Common myeloid progenitor, CD34-positive (primary cell): ENCODE data around the gene NKIRAS2.

Source experiments
- CTCF ChIA-PET: fragments of 350-600 bp; sonication (Branson Sonifier 250); formaldehyde crosslinking; loops from one replicate; lab custom pipeline; 2021; ENCODE audit warnings: antibody characterized with exemption; lab: Charles Lee
- POLR2A ChIA-PET: fragments of 350-600 bp; sonication (Branson Sonifier 250); formaldehyde crosslinking; loops from one replicate; lab custom pipeline; 2021; ENCODE audit warnings: antibody characterized with exemption; lab: Charles Lee
- DNase-seq, 3 donors: peaks; one replicate each; pipeline versions ENCODE4 v3.0.0 to v3.0.0-alpha.2; 2013
- H3K27ac ChIP-seq, 2 experiments: 1 replicate in 1 of 2; 2 replicates in 1 of 2; pipeline ENCODE4 v1.7.0; 2013; ENCODE audit warnings: inconsistent platforms in 2 of 2, low read length in 2 of 2, mild to moderate bottlenecking in 2 of 2, low read depth in 1 of 2, moderate library complexity in 1 of 2; ENCODE audit not compliant: severe bottlenecking in 2 of 2, insufficient read depth in 1 of 2, poor library complexity in 1 of 2
- H3K27me3 ChIP-seq, 5 experiments: replicated peaks in 2 of 5; 1 replicate in 3 of 5; 2 replicates in 2 of 5; pipeline versions ENCODE4 v1.6.1 to v1.7.0; 2013; ENCODE audit warnings: low read length in 4 of 5, mild to moderate bottlenecking in 2 of 5, moderate library complexity in 2 of 5, inconsistent platforms in 1 of 5; ENCODE audit not compliant: insufficient read depth in 5 of 5, control insufficient read depth in 4 of 5
- H3K36me3 ChIP-seq, 4 experiments: 1 replicate in 2 of 4; 2 replicates in 2 of 4; pipeline versions ENCODE4 v1.6.1 to v1.7.0; 2013; ENCODE audit warnings: low read length in 3 of 4, control low read depth in 1 of 4, mild to moderate bottlenecking in 1 of 4; ENCODE audit not compliant: control insufficient read depth in 4 of 4, insufficient read depth in 4 of 4
- H3K4me1 ChIP-seq, 4 experiments: 1 replicate in 3 of 4; 2 replicates in 1 of 4; pipeline versions ENCODE4 v1.6.1 to v1.7.1; 2013; ENCODE audit warnings: low read length in 3 of 4, mild to moderate bottlenecking in 3 of 4, control low read depth in 1 of 4, inconsistent platforms in 1 of 4, moderate library complexity in 1 of 4; ENCODE audit not compliant: control insufficient read depth in 4 of 4, insufficient read depth in 4 of 4; ENCODE audit errors: control extremely low read depth in 1 of 4
- H3K4me3 ChIP-seq, 7 experiments: 1 replicate in 4 of 7; 2 replicates in 3 of 7; pipeline versions ENCODE4 v1.5.1 to v1.7.0; 2013; ENCODE audit warnings: mild to moderate bottlenecking in 7 of 7, low read length in 6 of 7, moderate library complexity in 6 of 7, inconsistent platforms in 2 of 7, low read depth in 2 of 7, control low read depth in 1 of 7; ENCODE audit not compliant: insufficient read depth in 4 of 7, control insufficient read depth in 1 of 7; ENCODE audit errors: extremely low read depth in 1 of 7
- H3K9me3 ChIP-seq, 5 experiments: 1 replicate in 4 of 5; 2 replicates in 1 of 5; pipeline versions ENCODE4 v1.6.1 to v1.7.1; 2013; ENCODE audit warnings: low read length in 4 of 5, mild to moderate bottlenecking in 2 of 5, inconsistent platforms in 1 of 5, low read depth in 1 of 5, moderate library complexity in 1 of 5; ENCODE audit not compliant: control insufficient read depth in 4 of 5, insufficient read depth in 2 of 5; ENCODE audit errors: control extremely low read depth in 1 of 5
- WGBS: methylation state at CpG from one replicate; pipeline ENCODE4 v1.1.5; 2013; ENCODE audit not compliant: insufficient coverage; 5-methylcytosine and 5-hydroxymethylcytosine counted together

The NKIRAS2 gene

DNA sequence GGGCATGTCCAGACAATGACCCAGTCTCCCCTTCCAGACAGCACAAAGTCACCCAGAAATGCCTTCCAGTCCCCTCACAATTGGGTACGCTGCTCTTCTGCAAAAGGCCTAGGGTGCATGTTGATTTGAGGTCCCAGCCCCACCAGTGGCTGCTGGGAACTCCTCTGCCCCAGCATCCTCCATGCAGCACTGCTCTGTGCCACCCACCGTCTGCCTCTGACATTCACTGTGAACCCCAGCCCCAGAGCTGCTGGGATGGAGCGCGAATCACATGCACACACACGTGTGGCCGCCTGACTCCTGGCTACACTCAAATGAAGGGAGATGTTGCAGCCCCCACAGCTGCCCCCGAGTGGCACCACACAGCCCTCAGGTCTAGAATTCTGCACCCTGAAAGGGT, 31.8 kb downstream of the NKIRAS2 start:
- H3K4me1 ChIP-seq: peaks cover 0 to 19% (median 7%) of the 10 kb centered on the region in 4 experiments
- WGBS: 99% methylated on average over 7 of the region's 7 CpGs
- no peaks in the 10 kb centered on the region for H3K36me3 ChIP-seq
- ChIA-PET POLR2A (no interaction called here), CTCF (interaction anchor here (0.8 to 1.9 kb wide), 10 partner anchors 8 to 82 kb away, joined by 3 to 17 read pairs (median 4); no protein-coding TSS in a partner anchor)
- H3K4me3 ChIP-seq: no peak overlapping the region
- no peak overlapping the region for H3K27ac ChIP-seq
- H3K9me3 ChIP-seq: no peaks in the 10 kb centered on the region
- DNase-seq: no peak
- peaks cover 0 to 3% (median 0%) of the 10 kb centered on the region in 5 experiments for H3K27me3 ChIP-seq

DNA sequence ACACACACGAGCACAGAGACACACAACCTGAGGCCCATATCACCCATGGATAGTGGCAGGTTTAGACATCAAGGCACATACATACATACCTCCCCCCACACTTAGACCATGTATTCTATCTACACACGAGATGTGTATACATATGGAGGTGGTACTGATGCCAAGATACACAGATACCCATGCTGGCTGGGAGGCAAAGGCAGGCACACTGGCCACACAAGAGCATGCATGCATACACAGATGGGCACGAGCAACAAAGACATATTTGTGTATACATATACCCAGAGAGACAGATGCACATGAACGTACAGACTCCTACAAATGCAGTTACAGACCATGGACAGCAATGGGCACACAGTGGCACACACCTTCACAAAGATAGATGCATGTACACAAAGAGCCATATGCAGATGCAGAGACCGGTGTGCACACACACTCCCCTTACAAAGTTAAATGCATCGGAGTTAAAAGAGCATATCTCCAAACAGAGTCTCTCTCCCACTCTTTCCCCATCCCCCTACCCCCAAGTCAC, 32.5 kb downstream of the NKIRAS2 start:
- H3K4me1 ChIP-seq: peaks cover 0 to 19% (median 7%) of the 10 kb centered on the region in 4 experiments
- ChIA-PET CTCF (interaction anchor here (1.6 to 1.9 kb wide), 3 partner anchors 14 to 65 kb away, joined by 5 to 17 read pairs (median 8); no protein-coding TSS in a partner anchor), POLR2A (no interaction called here)
- WGBS: 96% methylated on average over 3 of the region's 6 CpGs
- no peaks in the 10 kb centered on the region for H3K36me3 ChIP-seq
- no peak overlapping the region for H3K4me3 ChIP-seq
- no peak overlapping the region for H3K27ac ChIP-seq
- H3K9me3 ChIP-seq: no peaks in the 10 kb centered on the region
- peaks cover 0 to 3% (median 0%) of the 10 kb centered on the region in 5 experiments for H3K27me3 ChIP-seq
- no peak for DNase-seq

DNA sequence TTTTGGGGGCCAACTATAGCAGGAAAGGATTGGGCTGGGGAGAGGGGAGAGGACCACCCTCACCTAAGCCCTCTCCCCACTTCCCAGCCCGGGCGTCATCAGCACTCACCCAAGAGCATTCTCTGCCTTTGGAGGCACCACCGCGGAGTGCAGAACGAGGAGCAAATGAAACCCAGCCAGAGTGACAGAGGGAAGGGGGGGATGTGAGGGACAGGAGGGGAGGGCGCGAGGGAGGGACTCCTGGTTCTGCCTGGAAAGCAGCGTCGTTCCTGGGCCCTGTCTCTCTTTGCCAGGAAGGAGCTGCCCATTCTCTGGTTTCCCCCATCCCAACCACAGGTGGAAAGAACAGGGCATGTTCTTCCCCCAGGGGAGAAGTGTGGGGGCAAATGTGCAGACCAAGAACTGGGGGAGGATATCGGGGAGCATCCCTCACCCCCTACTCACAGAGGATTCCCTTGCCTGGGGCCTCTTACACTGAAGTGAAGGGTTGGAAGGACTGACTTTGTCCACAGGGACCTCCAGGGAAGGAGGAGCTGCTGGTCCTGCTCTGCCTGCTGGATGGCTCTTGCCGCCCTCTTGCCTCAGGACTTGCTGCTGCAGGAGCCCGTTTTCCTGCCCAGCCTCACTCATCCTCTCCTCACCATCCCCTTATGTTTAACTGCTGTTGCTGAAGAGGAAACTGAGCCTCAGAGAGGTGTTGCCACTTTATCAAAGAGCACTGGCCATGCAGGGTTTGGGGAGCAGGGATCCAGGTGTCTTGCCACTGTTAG, 34.0 kb downstream of the NKIRAS2 start:
- H3K27me3 ChIP-seq: peaks cover 0 to 3% (median 0%) of the 10 kb centered on the region in 5 experiments
- ChIA-PET CTCF (interaction anchor here (0.6 to 4.1 kb wide), 6 partner anchors 8 to 84 kb away, joined by 3 to 19 read pairs (median 3); partner anchors contain the start of genes DNAJC7 and KAT2A), POLR2A (interaction anchor here (0.6 to 1.4 kb wide), 2 partner anchors 11 to 36 kb away, joined by 3 read pairs; no protein-coding TSS in a partner anchor)
- DNase-seq: no peak
- H3K9me3 ChIP-seq: no peaks in the 10 kb centered on the region
- no peak overlapping the region for H3K4me3 ChIP-seq
- no peak overlapping the region for H3K27ac ChIP-seq
- peaks cover 0 to 19% (median 7%) of the 10 kb centered on the region in 4 experiments for H3K4me1 ChIP-seq
- WGBS: 64% methylated on average over 6 of the region's 12 CpGs
- H3K36me3 ChIP-seq: no peaks in the 10 kb centered on the region

DNA sequence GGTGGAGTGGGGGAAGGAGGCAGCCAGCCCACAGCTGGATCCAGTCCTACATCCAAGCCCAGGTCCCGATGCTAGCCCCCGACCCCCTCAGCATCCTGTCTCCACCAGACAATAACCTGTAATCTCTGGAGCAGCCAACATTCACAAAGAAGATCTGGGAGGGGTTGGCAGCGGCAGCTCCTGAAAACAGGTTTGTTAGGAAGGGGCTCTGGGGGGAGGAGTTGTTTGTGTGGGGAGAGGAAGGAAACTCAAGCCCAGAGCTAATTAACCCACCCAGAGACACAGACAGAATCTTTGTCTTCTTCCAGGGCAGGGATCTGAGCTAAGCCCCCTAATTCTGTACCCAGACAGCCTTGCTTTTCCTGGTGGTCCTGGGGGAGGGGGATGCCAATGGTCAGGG, 35.1 kb downstream of the NKIRAS2 start:
- POLR2A ChIA-PET: interaction anchor here (1.4 kb wide), 1 partner anchor 10 kb away, joined by 3 read pairs; no protein-coding TSS in a partner anchor

DNA sequence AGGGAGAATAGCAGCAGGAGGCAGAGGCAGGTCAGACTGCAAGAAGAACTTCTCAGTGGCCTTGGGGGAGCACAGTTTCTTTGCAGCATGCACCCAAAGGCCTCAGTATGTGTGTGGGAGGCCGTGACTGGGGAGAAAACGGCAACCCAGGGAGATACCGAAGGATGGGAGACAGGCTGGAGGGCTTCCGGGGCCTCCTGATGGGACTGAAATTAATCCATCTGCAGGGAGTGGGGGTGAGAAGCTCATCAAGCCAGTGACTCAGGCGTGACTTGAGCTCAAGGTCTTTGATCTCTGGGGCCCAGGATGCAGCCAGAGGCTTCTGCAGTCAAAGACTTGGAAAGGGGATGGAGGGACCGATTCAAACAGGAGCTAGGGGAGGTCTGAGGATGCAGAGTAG, 35.6 kb downstream of the NKIRAS2 start:
- no peak for DNase-seq
- no peak overlapping the region for H3K27ac ChIP-seq
- 94% methylated on average over 6 of the region's 6 CpGs for WGBS
- H3K27me3 ChIP-seq: no peaks in the 10 kb centered on the region
- no peaks in the 10 kb centered on the region for H3K36me3 ChIP-seq
- H3K4me1 ChIP-seq: peaks cover 0 to 12% (median 9%) of the 10 kb centered on the region in 4 experiments
- no peak overlapping the region for H3K4me3 ChIP-seq
- CTCF ChIA-PET: interaction anchor here (0.8 to 4.1 kb wide), 9 partner anchors 10 to 64 kb away, joined by 3 to 19 read pairs (median 5); partner anchors contain the start of gene DNAJC7
- no peaks in the 10 kb centered on the region for H3K9me3 ChIP-seq
- POLR2A ChIA-PET: interaction anchor here (0.6 to 1.4 kb wide), 3 partner anchors 9 to 768 kb away, joined by 3 to 4 read pairs (median 3); partner anchors contain the start of gene BECN1

More for the DNA sequence above, 35.1 kb downstream of the NKIRAS2 start:
- Histone ChIP-seq H3K4me3 (no peak overlapping the region), H3K9me3 (no peaks in the 10 kb centered on the region), H3K36me3 (no peaks in the 10 kb centered on the region), H3K27me3 (no peaks in the 10 kb centered on the region), H3K27ac (no peak overlapping the region), H3K4me1 (peaks cover 0 to 12% (median 6%) of the 10 kb centered on the region in 4 experiments)
- no peak for DNase-seq
- CTCF ChIA-PET: interaction anchor here (0.7 to 4.1 kb wide), 8 partner anchors 10 to 66 kb away, joined by 3 to 19 read pairs (median 5); partner anchors contain the start of genes DNAJC7 and KAT2A
- no CpG with 5 or more reads among the region's 3 CpGs for WGBS

DNA sequence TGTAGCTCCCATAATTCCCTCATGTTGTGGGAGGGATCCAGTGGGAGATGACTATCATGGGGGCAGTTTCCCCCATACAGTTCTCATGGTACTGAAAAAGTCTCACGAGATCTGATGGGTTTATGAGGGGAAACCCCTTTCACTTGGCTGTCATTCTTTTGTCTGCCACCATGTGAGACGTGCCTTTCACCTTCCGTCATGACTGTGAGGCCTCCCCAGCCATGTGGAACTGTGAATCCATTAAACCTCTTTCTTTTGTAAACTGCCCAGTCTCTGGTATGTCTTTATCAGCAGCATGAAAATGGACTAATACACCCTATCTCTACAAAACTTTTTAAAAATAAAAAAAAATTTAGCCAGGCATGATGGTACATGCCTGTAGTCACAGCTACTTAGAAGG, 36.7 kb downstream of the NKIRAS2 start:
- H3K27ac ChIP-seq: no peak overlapping the region
- peaks cover 0 to 13% (median 6%) of the 10 kb centered on the region in 4 experiments for H3K4me1 ChIP-seq
- no peak overlapping the region for H3K4me3 ChIP-seq
- H3K36me3 ChIP-seq: no peaks in the 10 kb centered on the region
- DNase-seq: no peak
- POLR2A ChIA-PET: no interaction called here
- H3K9me3 ChIP-seq: no peaks in the 10 kb centered on the region
- CTCF ChIA-PET: interaction anchor here (1.0 to 4.1 kb wide), 7 partner anchors 9 to 62 kb away, joined by 3 to 19 read pairs (median 5); no protein-coding TSS in a partner anchor
- H3K27me3 ChIP-seq: no peaks in the 10 kb centered on the region
- WGBS: 92% methylated on average over 2 of the region's 3 CpGs
